Lower lobe of right lung (tissue), 2 donors: Measurements from ENCODE around the gene HSPA12A. TPM values are rescaled to one million over a fixed set of nuclear protein-coding genes. Genes with fewer than 3 reads are reported as not detected.
A peak's percentile ranks its signal among the peaks of the same experiment; 100 is the strongest.

Experiments used
- ATAC-seq, 2 donors: fragments of 200-7000 bp; cut with Tn5 transposase; one replicate each; pipeline ENCODE4 v1.9.1; 2020 to 2022; ENCODE audit warnings: mild to moderate bottlenecking in 2 of 2, moderate library complexity in 2 of 2
- DNase-seq: peaks from one replicate; pipeline ENCODE4 v3.0.0-alpha.2; 2020
- H3K27ac ChIP-seq: fragments of 200-600 bp; one replicate; pipeline ENCODE4 v1.8.0; 2022
- H3K27me3 ChIP-seq: fragments of 200-600 bp; one replicate; pipeline ENCODE4 v1.8.0; 2022; ENCODE audit warnings: low read depth
- H3K36me3 ChIP-seq: fragments of 200-600 bp; one replicate; pipeline ENCODE4 v1.8.0; 2022; ENCODE audit warnings: mild to moderate bottlenecking
- H3K4me1 ChIP-seq: fragments of 200-600 bp; one replicate; pipeline ENCODE4 v1.8.0; 2022
- H3K4me3 ChIP-seq: fragments of 200-600 bp; one replicate; pipeline ENCODE4 v1.8.0; 2022; ENCODE audit warnings: mild to moderate bottlenecking
- H3K9me3 ChIP-seq: fragments of 200-600 bp; one replicate; pipeline ENCODE4 v1.8.0; 2022
- intact Hi-C: fragments of 100-400 bp; cut with DNase I; formaldehyde crosslinking; loops from one replicate; pipeline ENCODE4 v1.11.0; 2022
- total RNA-seq: library from RNA; stranded (reverse); fragmentation: NEBNext Ultra II Directional; extraction: Animal tissue kit (Norgen Biotek cat#: 25700); gene quantifications from one replicate; pipeline ENCODE4 v1.2.1, GENCODE V29; 2021
- TF ChIP-seq, protein P1 (sequence below): fragments of 200-600 bp; IDR thresholded peaks from one replicate; pipeline ENCODE4 v1.8.0; 2022; ENCODE audit warnings: antibody characterized with exemption, mild to moderate bottlenecking
- donor health status: DM: no; HTN: yes; CAD: no; lungs with severe emphysema.

HSPA12A gene
- total RNA-seq, 1 donor from 2014 or later: 8.8 TPM

DNA sequence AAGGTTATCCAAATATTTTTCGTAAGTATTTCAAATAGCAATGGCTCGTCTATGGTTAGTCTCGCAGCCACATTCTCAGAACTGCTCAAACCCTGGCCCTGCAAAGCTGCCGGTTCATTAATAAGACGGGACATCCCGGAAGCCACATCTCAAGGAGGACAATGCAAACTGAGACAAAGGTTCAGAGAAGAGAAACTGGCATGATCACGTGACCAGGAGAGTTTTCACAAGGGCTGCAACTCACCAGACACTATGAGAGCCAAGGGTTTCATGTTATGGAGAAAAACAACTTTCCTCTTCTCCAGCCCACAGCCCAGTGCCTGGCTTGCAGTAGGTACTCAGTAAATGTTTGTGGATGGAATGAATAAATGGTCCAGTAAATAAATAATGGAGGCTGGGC is 5.0 kb upstream of the HSPA12A start:
- no peak overlapping the region for H3K27ac ChIP-seq
- intact Hi-C loops: no loop called here
- DNase-seq: no peak
- H3K9me3 ChIP-seq: no peaks in the 10 kb centered on the region
- TF ChIP-seq, protein P1, sequence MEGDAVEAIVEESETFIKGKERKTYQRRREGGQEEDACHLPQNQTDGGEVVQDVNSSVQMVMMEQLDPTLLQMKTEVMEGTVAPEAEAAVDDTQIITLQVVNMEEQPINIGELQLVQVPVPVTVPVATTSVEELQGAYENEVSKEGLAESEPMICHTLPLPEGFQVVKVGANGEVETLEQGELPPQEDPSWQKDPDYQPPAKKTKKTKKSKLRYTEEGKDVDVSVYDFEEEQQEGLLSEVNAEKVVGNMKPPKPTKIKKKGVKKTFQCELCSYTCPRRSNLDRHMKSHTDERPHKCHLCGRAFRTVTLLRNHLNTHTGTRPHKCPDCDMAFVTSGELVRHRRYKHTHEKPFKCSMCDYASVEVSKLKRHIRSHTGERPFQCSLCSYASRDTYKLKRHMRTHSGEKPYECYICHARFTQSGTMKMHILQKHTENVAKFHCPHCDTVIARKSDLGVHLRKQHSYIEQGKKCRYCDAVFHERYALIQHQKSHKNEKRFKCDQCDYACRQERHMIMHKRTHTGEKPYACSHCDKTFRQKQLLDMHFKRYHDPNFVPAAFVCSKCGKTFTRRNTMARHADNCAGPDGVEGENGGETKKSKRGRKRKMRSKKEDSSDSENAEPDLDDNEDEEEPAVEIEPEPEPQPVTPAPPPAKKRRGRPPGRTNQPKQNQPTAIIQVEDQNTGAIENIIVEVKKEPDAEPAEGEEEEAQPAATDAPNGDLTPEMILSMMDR: no peak
- no peak overlapping the region for H3K4me3 ChIP-seq
- H3K36me3 ChIP-seq: no peaks in the 10 kb centered on the region
- no peak for ATAC-seq
- peaks cover 9% of the 10 kb centered on the region for H3K4me1 ChIP-seq
- H3K27me3 ChIP-seq: peaks cover 19% of the 10 kb centered on the region

- no peak for ATAC-seq
These were observed 2.5 kb upstream of the HSPA12A start for GRCh38 chr10:116744885-116745284.

DNA sequence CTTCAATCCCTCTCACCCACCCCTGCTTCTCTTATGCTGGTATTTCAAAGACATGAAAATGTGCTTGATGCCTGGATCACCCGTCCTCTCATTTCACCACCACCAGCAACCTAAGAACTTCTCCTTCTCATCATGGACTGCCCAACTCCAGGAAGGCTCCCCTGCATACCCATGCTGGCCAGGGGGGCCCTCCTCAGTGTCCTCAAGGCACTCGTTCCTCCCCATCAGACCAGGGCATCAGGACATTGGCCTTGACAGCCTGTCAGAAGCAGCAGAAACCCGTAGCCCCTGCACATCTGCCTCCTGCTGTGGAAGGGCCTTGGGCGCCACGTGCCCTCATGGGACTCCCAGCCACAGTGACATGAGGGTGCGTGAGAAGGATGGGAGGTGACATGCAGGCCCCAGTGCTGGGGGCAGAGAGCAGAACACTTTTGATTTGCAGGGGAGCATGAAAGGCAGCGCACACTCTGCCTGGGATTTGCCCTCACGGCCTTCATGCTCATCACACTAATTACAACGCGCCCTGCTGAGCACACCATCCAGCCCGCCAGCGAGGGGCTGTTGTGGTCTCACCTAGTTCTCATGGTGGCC is 1.9 kb upstream of the HSPA12A start:
- intact Hi-C loops: no loop called here
- no peak for ATAC-seq
- no peak for DNase-seq
- no peak overlapping the region for H3K27ac ChIP-seq
- TF ChIP-seq, protein P1: no peak
- no peaks in the 10 kb centered on the region for H3K36me3 ChIP-seq
- peaks cover 33% of the 10 kb centered on the region for H3K27me3 ChIP-seq
- H3K4me1 ChIP-seq: peaks cover 20% of the 10 kb centered on the region
- no peak overlapping the region for H3K4me3 ChIP-seq
- no peaks in the 10 kb centered on the region for H3K9me3 ChIP-seq

More at GRCh38 chr10:116744885-116745284, 2.5 kb upstream of the HSPA12A start:
- TF ChIP-seq, protein P1: no peak
- peaks cover 20% of the 10 kb centered on the region for H3K4me1 ChIP-seq
- H3K9me3 ChIP-seq: no peaks in the 10 kb centered on the region
- no peaks in the 10 kb centered on the region for H3K36me3 ChIP-seq
- H3K27me3 ChIP-seq: peaks cover 33% of the 10 kb centered on the region
- H3K27ac ChIP-seq: no peak overlapping the region
- H3K4me3 ChIP-seq: no peak overlapping the region
- DNase-seq: no peak
- intact Hi-C loops: no loop called here

- Histone ChIP-seq H3K4me1 (peaks cover 20% of the 10 kb centered on the region), H3K9me3 (no peaks in the 10 kb centered on the region), H3K36me3 (no peaks in the 10 kb centered on the region), H3K4me3 (peak overlapping the region; percentile 63), H3K27ac (peak overlapping the region; percentile 85), H3K27me3 (peaks cover 40% of the 10 kb centered on the region)
- no peak for DNase-seq
- intact Hi-C loops: no loop called here
- TF ChIP-seq, protein P1: no peak
- ATAC-seq: no peak
These were observed 1.1 kb upstream of the HSPA12A start for GRCh38 chr10:116743266-116744064.

DNA sequence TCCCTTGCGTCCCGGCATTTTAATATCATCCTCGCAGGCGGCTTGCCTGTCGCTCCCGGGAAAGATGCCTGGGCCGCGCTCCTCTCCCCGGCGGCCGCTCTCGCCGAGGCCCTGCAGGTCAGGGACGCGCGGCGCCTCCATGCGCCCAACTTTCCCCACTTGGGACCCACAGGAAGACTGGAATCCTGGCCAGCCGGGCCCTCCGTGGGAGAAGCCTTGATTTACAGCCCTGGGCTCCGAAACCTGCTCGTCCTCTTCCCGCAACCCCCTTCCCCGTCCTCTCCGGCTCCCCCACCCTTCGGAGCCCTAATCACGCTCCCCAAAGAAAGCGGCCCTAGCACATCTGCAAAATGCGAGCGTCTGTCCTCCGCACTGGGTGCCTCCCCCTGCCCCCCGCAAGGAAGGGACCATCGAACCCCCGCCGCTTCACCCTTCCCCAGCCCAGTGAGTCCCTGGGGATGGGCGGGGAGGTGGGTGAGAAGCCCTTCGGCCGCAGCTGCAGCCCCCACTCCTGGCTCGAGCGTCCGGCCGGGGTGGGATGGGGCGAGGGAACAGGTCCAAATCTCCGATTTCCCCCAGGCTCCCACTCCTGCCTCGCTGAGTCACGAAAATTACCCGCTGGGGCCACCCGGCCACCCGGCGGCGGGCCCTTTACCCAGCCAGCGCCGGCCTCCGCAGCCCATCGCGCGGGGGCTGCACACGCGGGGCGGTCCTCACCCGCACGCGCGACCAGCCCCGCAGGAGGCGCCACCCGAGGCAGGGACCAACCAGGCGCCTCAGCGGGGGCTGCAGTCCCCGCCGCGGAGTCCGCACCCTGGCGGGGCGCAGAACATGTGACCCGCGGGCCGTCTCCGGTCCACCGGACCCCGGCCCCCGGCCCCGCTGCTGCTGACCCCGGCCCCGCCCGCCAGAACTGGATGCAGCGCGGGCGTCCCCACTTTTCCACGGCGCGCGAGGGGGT is 695 bp downstream of the HSPA12A start:
- ATAC-seq (peak; percentile 1 to 13), DNase-seq (no peak)
- peaks cover 41% of the 10 kb centered on the region for H3K27me3 ChIP-seq
- H3K4me3 ChIP-seq: peak overlapping the region; percentile 63
- TF ChIP-seq, protein P1: no peak
- peak overlapping the region; percentile 85 for H3K27ac ChIP-seq
- H3K36me3 ChIP-seq: no peaks in the 10 kb centered on the region
- peaks cover 20% of the 10 kb centered on the region for H3K4me1 ChIP-seq
- intact Hi-C loops: no loop called here
- no peaks in the 10 kb centered on the region for H3K9me3 ChIP-seq
